GM18907 (cell line): ENCODE measurements around the gene DCBLD1.
A peak's percentile ranks its signal among the peaks of the same experiment; 100 is the strongest.

Source experiments
- ATAC-seq: cut with Tn5 transposase; IDR thresholded peaks from one replicate; pipeline ENCODE4 v1.9.1; 2021; ENCODE audit warnings: mild to moderate bottlenecking, moderate library complexity; ENCODE audit not compliant: unreplicated experiment

DCBLD1 gene

GRCh38 chr6:117525607-117526006 lies 43.1 kb downstream of the DCBLD1 start:
- ATAC-seq, result no peak

GRCh38 chr6:117530467-117531242 lies 48.2 kb downstream of the DCBLD1 start:
- no peak for ATAC-seq

GRCh38 chr6:117531346-117531745 lies 48.9 kb downstream of the DCBLD1 start:
- ATAC-seq, result no peak

GRCh38 chr6:117531809-117532725 lies 49.6 kb downstream of the DCBLD1 start:
- no peak for ATAC-seq

GRCh38 chr6:117533775-117534174 lies 51.3 kb downstream of the DCBLD1 start:
- ATAC-seq, result no peak

- no peak for ATAC-seq
Measured at GRCh38 chr6:117534974-117535373, 52.5 kb downstream of the DCBLD1 start.

- ATAC-seq, result no peak
Measured at GRCh38 chr6:117536317-117536716, 53.8 kb downstream of the DCBLD1 start.

GRCh38 chr6:117538615-117539014 lies 56.1 kb downstream of the DCBLD1 start:
- no peak for ATAC-seq

GRCh38 chr6:117540670-117541069 lies 58.2 kb downstream of the DCBLD1 start:
- ATAC-seq, result no peak

GRCh38 chr6:117542493-117542892 lies 60.0 kb downstream of the DCBLD1 start:
- no peak for ATAC-seq

GRCh38 chr6:117544716-117545115 lies 62.2 kb downstream of the DCBLD1 start:
- ATAC-seq, result no peak

GRCh38 chr6:117545161-117545595 lies 62.7 kb downstream of the DCBLD1 start:
- no peak for ATAC-seq

- ATAC-seq, result no peak
Measured at GRCh38 chr6:117546674-117547073, 64.2 kb downstream of the DCBLD1 start.

GRCh38 chr6:117547688-117548621 lies 65.5 kb downstream of the DCBLD1 start:
- peak; percentile 72 for ATAC-seq

GRCh38 chr6:117548797-117549301 lies 66.4 kb downstream of the DCBLD1 start:
- no peak for ATAC-seq

GRCh38 chr6:117549611-117550010 lies 67.1 kb downstream of the DCBLD1 start:
- no peak for ATAC-seq

GRCh38 chr6:117550078-117550600 lies 67.7 kb downstream of the DCBLD1 start:
- ATAC-seq, result no peak

- no peak for ATAC-seq
Measured at GRCh38 chr6:117550618-117551242, 68.3 kb downstream of the DCBLD1 start.

- no peak for ATAC-seq
Measured at GRCh38 chr6:117552618-117553017, 70.1 kb downstream of the DCBLD1 start.

- no peak for ATAC-seq
Measured at GRCh38 chr6:117553142-117553541, 70.7 kb downstream of the DCBLD1 start.
